Fibroblast of mammary gland (primary cell): ENCODE data around the gene ACVR2A.

ENCODE experiments used
- DNase-seq: peaks from one replicate; pipeline ENCODE4 v3.0.0-alpha.2; 2010; ENCODE audit warnings: low read depth
- H3K4me3 ChIP-seq: 2 replicates; pipeline ENCODE4 v1.5.1; 2011; ENCODE audit warnings: low read depth, mild to moderate bottlenecking, low read length, moderate library complexity; ENCODE audit not compliant: control insufficient read depth
- TF ChIP-seq, protein P1 (sequence below): conservative IDR thresholded peaks from 2 replicates; pipeline ENCODE4 v1.5.1; 2011; ENCODE audit warnings: low read depth, low read length, inconsistent platforms; ENCODE audit not compliant: control insufficient read depth, insufficient read depth

ACVR2A gene

GRCh38 chr2:147865560-147865959 is 20.7 kb downstream of the ACVR2A start:
- no peak overlapping the region for H3K4me3 ChIP-seq
- DNase-seq, result peak; percentile 65
- TF ChIP-seq, protein P1, sequence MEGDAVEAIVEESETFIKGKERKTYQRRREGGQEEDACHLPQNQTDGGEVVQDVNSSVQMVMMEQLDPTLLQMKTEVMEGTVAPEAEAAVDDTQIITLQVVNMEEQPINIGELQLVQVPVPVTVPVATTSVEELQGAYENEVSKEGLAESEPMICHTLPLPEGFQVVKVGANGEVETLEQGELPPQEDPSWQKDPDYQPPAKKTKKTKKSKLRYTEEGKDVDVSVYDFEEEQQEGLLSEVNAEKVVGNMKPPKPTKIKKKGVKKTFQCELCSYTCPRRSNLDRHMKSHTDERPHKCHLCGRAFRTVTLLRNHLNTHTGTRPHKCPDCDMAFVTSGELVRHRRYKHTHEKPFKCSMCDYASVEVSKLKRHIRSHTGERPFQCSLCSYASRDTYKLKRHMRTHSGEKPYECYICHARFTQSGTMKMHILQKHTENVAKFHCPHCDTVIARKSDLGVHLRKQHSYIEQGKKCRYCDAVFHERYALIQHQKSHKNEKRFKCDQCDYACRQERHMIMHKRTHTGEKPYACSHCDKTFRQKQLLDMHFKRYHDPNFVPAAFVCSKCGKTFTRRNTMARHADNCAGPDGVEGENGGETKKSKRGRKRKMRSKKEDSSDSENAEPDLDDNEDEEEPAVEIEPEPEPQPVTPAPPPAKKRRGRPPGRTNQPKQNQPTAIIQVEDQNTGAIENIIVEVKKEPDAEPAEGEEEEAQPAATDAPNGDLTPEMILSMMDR, result no peak

- TF ChIP-seq, protein P1, result no peak
- DNase-seq, result no peak
- H3K4me3 ChIP-seq, result no peak overlapping the region
Observed at GRCh38 chr2:147867050-147867449, 22.2 kb downstream of the ACVR2A start.

DNA sequence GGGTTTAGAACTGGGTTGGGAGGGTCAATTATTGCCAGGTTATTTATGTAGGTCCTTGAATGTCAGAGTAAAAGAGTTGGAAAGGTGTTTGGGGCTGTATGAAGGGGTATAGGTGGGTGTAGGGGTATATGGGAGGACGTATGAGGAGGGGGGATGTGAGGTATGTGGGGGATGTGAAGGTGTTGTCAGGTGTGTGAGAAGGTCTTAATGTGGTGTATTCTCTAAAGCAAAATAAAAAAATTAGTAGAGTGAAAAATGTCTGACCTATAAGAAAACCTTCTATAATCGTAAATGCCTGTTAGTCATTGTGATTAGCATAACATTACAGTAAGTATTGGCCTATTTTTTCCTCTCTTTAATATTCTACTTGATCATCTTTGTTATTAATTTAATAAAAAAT is 25.1 kb downstream of the ACVR2A start:
- DNase-seq, result no peak
- no peak overlapping the region for H3K4me3 ChIP-seq
- TF ChIP-seq, protein P1, result no peak

DNA sequence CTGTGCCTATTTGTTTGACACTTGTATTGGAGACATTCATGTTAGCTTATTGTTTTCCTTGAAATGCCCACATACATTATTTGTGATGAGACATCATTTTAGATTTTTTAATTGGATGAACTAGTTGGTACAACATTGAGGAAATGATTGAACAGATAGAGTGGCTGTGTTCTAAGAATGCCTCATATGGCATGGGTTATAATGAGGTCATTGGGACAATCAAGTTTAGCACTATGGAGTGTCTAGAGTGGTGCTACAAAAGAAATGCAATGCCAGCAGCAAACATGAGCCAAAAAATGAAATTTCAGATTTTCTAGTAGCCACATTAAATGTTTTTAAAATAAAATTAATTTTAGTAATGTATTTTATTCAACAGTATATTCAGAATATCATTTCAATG is 28.1 kb downstream of the ACVR2A start:
- TF ChIP-seq, protein P1, result no peak
- H3K4me3 ChIP-seq, result no peak overlapping the region
- DNase-seq, result no peak

DNA sequence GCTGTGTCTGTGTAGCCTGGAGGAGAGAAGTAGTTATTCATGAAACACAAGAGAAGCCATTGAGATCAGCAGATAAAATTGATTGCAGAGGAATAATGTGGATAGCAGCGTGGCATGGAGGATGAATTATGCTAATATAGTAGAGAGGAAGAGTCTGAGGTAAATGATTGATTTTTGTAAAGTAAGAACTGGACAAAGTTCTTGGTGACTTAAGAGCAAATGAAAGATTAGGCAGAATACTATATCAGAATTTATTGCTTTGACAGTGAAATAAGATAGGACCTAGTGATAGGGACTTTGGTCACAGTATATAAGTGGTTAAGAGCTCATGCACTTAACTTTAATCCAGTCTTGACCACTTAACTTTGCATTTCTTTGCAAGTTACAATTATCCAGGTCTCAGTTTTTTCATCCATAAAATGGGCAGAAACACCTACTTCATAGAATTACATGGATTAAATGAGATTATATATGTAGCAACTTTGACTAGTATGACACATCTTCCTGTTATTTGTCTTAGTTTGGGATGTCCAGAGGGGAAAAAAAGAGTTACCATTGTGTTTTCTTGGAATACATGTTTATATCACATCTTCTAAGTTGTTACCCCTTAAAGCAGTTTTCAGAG is 29.1 kb downstream of the ACVR2A start:
- no peak for DNase-seq
- H3K4me3 ChIP-seq, result no peak overlapping the region
- TF ChIP-seq, protein P1, result no peak

DNA sequence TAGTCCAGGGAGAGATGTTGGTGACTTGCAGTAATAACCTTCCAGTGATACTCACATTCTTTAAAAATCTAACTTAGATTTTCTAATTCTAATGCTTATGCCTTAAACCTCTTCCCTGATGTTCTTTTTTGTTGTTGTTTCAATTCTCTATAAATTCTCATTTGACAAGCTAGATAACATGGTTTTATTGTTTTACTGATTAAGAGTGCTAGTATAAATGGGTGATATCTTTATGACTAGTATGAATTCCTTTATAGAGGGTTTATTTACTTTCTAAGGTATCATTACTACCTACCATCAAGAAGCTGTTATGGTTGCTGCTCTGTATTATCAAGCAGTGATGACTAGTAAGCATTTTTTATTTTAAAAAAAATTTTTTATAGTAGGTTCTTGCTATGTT is 35.0 kb downstream of the ACVR2A start:
- no peak overlapping the region for H3K4me3 ChIP-seq
- DNase-seq, result no peak

DNA sequence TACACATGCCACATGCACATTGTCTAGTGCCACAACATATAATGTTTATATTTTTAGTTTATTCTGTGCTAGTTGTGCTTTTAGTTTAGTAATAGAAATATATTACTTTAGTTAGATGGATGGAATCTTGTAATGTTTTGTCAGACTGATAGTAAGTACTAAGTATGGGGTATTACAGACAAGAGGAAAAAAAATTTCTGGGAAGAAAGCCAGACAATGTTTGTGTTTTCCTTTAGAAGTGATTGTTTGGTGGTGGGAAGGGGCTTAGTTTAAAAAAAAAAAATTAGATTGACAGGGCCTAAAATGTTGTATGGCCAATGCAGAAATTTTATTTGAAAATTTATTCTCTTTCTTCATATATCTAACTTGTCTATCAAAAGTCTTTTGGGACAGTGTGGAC is 37.8 kb downstream of the ACVR2A start:
- TF ChIP-seq, protein P1, result no peak
- DNase-seq, result no peak
- no peak overlapping the region for H3K4me3 ChIP-seq

More for the DNA sequence above, 35.0 kb downstream of the ACVR2A start:
- TF ChIP-seq, protein P1, result no peak
